K562 (cell line): Measurements from ENCODE around the gene ZMYND8. TPM values are rescaled to one million over a fixed set of nuclear protein-coding genes. Genes with fewer than 3 reads are reported as not detected.

Experiments
- ATAC-seq: fragments of 200-7000 bp; cut with Tn5 transposase; 3 replicates; pipeline ENCODE4 v1.9.1; 2020; ENCODE audit warnings: moderate library complexity
- BruUV-seq: library from RNA; stranded (reverse); fragments of 400-500 nt; replicated peaks from 2 replicates; lab custom pipeline; 2021; lab: Mats Ljungman, UMichigan
- CTCF ChIA-PET: fragments of 300-600 bp; formaldehyde crosslinking; extraction: SDS; loops from one replicate; lab custom pipeline; 2021; ENCODE audit warnings: low intra/inter-chr PET ratio; lab: Yijun Ruan, JAX
- POLR2A ChIA-PET: fragments of 300-600, 350-650 bp; sonication (Branson Sonifier 250); formaldehyde crosslinking; extraction: SDS; loops from one replicate; lab custom pipeline; 2021; ENCODE audit warnings: antibody characterized with exemption, inconsistent platforms; lab: Yijun Ruan, JAX
- DNase-seq, 4 experiments: peaks; one replicate each; pipeline versions ENCODE4 v3.0.0 to v3.0.0-alpha.2; 2011 to 2018; ENCODE audit warnings: low spot score in 3 of 4, mixed read lengths in 3 of 4; ENCODE audit errors: extremely low read depth in 1 of 4
- FAIRE-seq: peaks from 2 replicates; lab custom pipeline; 2011; peaks lifted over from hg19 to GRCh38; lab: Jason Lieb, UNC
- H2AFZ ChIP-seq: 2 replicates; pipeline ENCODE4 v1.6.0; 2011; ENCODE audit warnings: low read depth, low read length, control low read depth, inconsistent platforms
- H3K27ac ChIP-seq: fragments of 200-600 bp; 3 replicates; pipeline ENCODE4 v1.8.0; 2011; ENCODE audit warnings: low read depth, mild to moderate bottlenecking, control low read depth, inconsistent platforms, low read length, moderate library complexity, mixed read lengths; ENCODE audit errors: extremely low read depth
- H3K27me3 ChIP-seq, 2 experiments: fragments of 300-600 bp in 1 of 2; 2 replicates in 1 of 2; 3 replicates in 1 of 2; pipeline versions ENCODE4 v1.6.0 to v1.8.0; 2011; ENCODE audit warnings: inconsistent platforms in 2 of 2, low read length in 2 of 2, mild to moderate bottlenecking in 1 of 2, mixed read lengths in 1 of 2, moderate library complexity in 1 of 2; ENCODE audit not compliant: control insufficient read depth in 2 of 2, insufficient read depth in 2 of 2
- H3K36me3 ChIP-seq: fragments of 300-600 bp; 3 replicates; pipeline ENCODE4 v1.8.0; 2011; ENCODE audit warnings: mild to moderate bottlenecking, low read length, inconsistent platforms; ENCODE audit not compliant: control insufficient read depth, insufficient read depth
- H3K4me1 ChIP-seq, 2 experiments: fragments of 200-600 bp in 1 of 2; replicated peaks in 1 of 2; 2 replicates in 1 of 2; 3 replicates in 1 of 2; pipeline versions ENCODE4 v1.5.1 to v1.8.0; 2011; ENCODE audit warnings: inconsistent platforms in 2 of 2, low read length in 2 of 2, mild to moderate bottlenecking in 1 of 2, mixed read lengths in 1 of 2, moderate library complexity in 1 of 2; ENCODE audit not compliant: control insufficient read depth in 2 of 2, insufficient read depth in 2 of 2
- H3K4me2 ChIP-seq: 2 replicates; pipeline ENCODE4 v1.6.1; 2011; ENCODE audit warnings: low read length, control low read depth, inconsistent platforms, mixed read lengths; ENCODE audit not compliant: insufficient read depth
- H3K4me3 ChIP-seq: fragments of 200-600 bp; sonication (generic), shearing (Covaris generic); 2 replicates; pipeline ENCODE4 v1.5.1; 2016; ENCODE audit warnings: control low read depth, inconsistent platforms
- H3K79me2 ChIP-seq: fragments of 200-600 bp; 3 replicates; pipeline ENCODE4 v1.8.0; 2011; ENCODE audit warnings: low read length, inconsistent platforms; ENCODE audit not compliant: control insufficient read depth, insufficient read depth
- H3K9ac ChIP-seq, 2 experiments: 2 replicates each; pipeline versions ENCODE4 v1.6.0 to v1.6.1; 2011; ENCODE audit warnings: low read depth in 2 of 2, low read length in 2 of 2, control low read depth in 1 of 2, inconsistent platforms in 1 of 2, mild to moderate bottlenecking in 1 of 2, mixed read lengths in 1 of 2; ENCODE audit not compliant: insufficient read depth in 1 of 2
- H3K9me1 ChIP-seq: one replicate; pipeline ENCODE4 v1.6.0; 2011; ENCODE audit warnings: inconsistent platforms, mild to moderate bottlenecking, low read length, moderate library complexity; ENCODE audit not compliant: control insufficient read depth, insufficient read depth
- H3K9me3 ChIP-seq: replicated peaks from 2 replicates; pipeline ENCODE4 v1.5.1; 2011; ENCODE audit warnings: low read depth, low read length, inconsistent platforms; ENCODE audit not compliant: control insufficient read depth, insufficient read depth
- H4K20me1 ChIP-seq: replicated peaks from 2 replicates; pipeline ENCODE4 v1.6.1; 2011; ENCODE audit warnings: low read length, inconsistent platforms, mixed read lengths; ENCODE audit not compliant: control insufficient read depth, insufficient read depth
- ADNP ChIP-seq: fragments of 200-800 bp; sonication (Bioruptor generic); IDR thresholded peaks from 2 replicates; pipeline ENCODE4 v1.6.1; 2016; ENCODE audit warnings: missing genetic modification characterization, missing compliant biosample characterization
- BRD4 ChIP-seq: fragments of 200-600 bp; sonication (generic); IDR thresholded peaks from 2 replicates; pipeline ENCODE4 v1.6.1; 2017; ENCODE audit warnings: inconsistent platforms
- MAFF ChIP-seq: IDR thresholded peaks from 2 replicates; pipeline ENCODE4 v1.6.1; 2012; ENCODE audit warnings: low read length, improper control_type of control experiment
- RBM22 ChIP-seq: fragments of 200-400 bp; formaldehyde crosslinking; IDR thresholded peaks from 2 replicates; pipeline ENCODE4 v1.6.1; 2018; ENCODE audit warnings: low read length, low read depth; ENCODE audit not compliant: poor library complexity, severe bottlenecking
- SIN3B ChIP-seq: fragments of 450-650 bp; IDR thresholded peaks from 2 replicates; pipeline ENCODE4 v1.6.1; 2017; ENCODE audit warnings: low read depth, mild to moderate bottlenecking, moderate library complexity
- SPI1 ChIP-seq: IDR thresholded peaks from 2 replicates; pipeline ENCODE4 v1.6.1; 2011; ENCODE audit warnings: low read depth, low read length, control low read depth, borderline replicate concordance
- ZBTB1 ChIP-seq: sonication (generic); formaldehyde crosslinking; IDR thresholded peaks from 2 replicates; pipeline ENCODE4 v1.8.1; 2023; ENCODE audit warnings: missing genetic modification reagents, low read depth, mild to moderate bottlenecking, borderline replicate concordance
- WGBS: fragments of 100-300 bp; shearing (Covaris generic); methylation state at CpG from one replicate; pipeline ENCODE4 v1.1.6; 2016; ENCODE audit warnings: low coverage, mixed read lengths; ENCODE audit not compliant: insufficient coverage; ENCODE audit errors: missing lambda C conversion rate; 5-methylcytosine and 5-hydroxymethylcytosine counted together
- in situ Hi-C: fragments of 300-500 bp; cut with MboI; formaldehyde crosslinking; loops from 4 replicates; pipeline ENCODE4 v1.15.0; 2018; ENCODE audit warnings: inconsistent platforms, mixed read lengths
- intact Hi-C: fragments of 100-400 bp; cut with micrococcal nuclease; formaldehyde crosslinking; loops from 2 replicates; pipeline ENCODE4 v1.14.2; 2022
- polyA plus RNA-seq, 8 experiments: library from polyadenylated mRNA; depleted of rRNA in 4 of 8; stranded (reverse) in 5 of 8; unstranded in 3 of 8; fragments of >200 nt; fragmentation: Nextera tagmentation in 2 of 8; fragmentation: Illumina TruSeq in 1 of 8; extraction: Ambion mirVana in 2 of 8; extraction: Trizol in 1 of 8; gene quantifications; 2 replicates each; pipeline versions ENCODE4 v1.2.1 to v1.2.3, GENCODE V29; 2011 to 2014; ENCODE audit warnings: inconsistent platforms in 1 of 8, missing spikeins in 1 of 8
- total RNA-seq, 7 experiments: library from RNA; depleted of rRNA in 6 of 7; stranded (reverse); fragments of >200 nt in 6 of 7; fragmentation: Illumina TruSeq in 2 of 7; extraction: Trizol in 2 of 7; gene quantifications; 2 replicates each; pipeline versions ENCODE4 v1.2.1 to v1.2.3, GENCODE V29; 2011 to 2021; ENCODE audit warnings: low replicate concordance in 1 of 7

The ZMYND8 gene
- total and polyA plus RNA-seq, 9 of the 15 experiments (the other 6 are each of a cell fraction or from before 2014, with no cell fraction given): 31.8 to 148 (median 71.9) TPM

- no peaks in the 10 kb centered on the region for H4K20me1 ChIP-seq
- FAIRE-seq (no peak), ATAC-seq (no peak), DNase-seq (no peak)
- ChIA-PET CTCF (interaction anchor here (1.8 kb wide), 1 partner anchor 86 kb away, joined by 30 read pairs; no protein-coding TSS in a partner anchor), POLR2A (interaction anchor here (0.8 to 1.9 kb wide), 4 partner anchors 27 to 86 kb away, joined by 3 to 7 read pairs (median 4); no protein-coding TSS in a partner anchor)
- no peak overlapping the region for H3K27ac ChIP-seq
- peaks cover 93% of the 10 kb centered on the region for H3K79me2 ChIP-seq
- H3K4me2 ChIP-seq: no peak overlapping the region
- BruUV-seq: TSS peak; percentile 4
- no peak for TF ChIP-seq ADNP (tag)
- TF ChIP-seq SIN3B: no peak
- peak; percentile 14 for TF ChIP-seq RBM22
- TF ChIP-seq SPI1: no peak
- no peak for TF ChIP-seq ZBTB1 (CRISPR knock-in tag)
- no peak for TF ChIP-seq BRD4
- no peak for TF ChIP-seq MAFF
- H3K4me1 ChIP-seq: no peaks in the 10 kb centered on the region; a peak in 2 of 5 replicates
- H3K9me3 ChIP-seq: no peaks in the 10 kb centered on the region
- no peak overlapping the region for H3K4me3 ChIP-seq
- H3K36me3 ChIP-seq: peaks cover 97% of the 10 kb centered on the region
- intact Hi-C loops: loop anchor here (1.0 kb wide), 1 partner anchor 87 kb away; no protein-coding TSS in a partner anchor
- in situ Hi-C loops: no loop called here
- H3K9ac ChIP-seq: no peak overlapping the region
- WGBS: 91% methylated on average over 4 of the region's 4 CpGs
- H2AFZ ChIP-seq: no peak overlapping the region
- no peaks in the 10 kb centered on the region for H3K9me1 ChIP-seq
- no peaks in the 10 kb centered on the region for H3K27me3 ChIP-seq
Observed at GRCh38 chr20:47297746-47298145, 58.8 kb downstream of the ZMYND8 start.
